HCT116 (cell line): ENCODE results near the gene OSBPL10. TPM values are rescaled to one million over a fixed set of nuclear protein-coding genes. Genes with fewer than 3 reads are reported as not detected.

Experiments
- ATAC-seq: fragments of 200-7000 bp; cut with Tn5 transposase; 2 replicates; pipeline ENCODE4 v1.9.1; 2020; ENCODE audit warnings: mild to moderate bottlenecking, moderate library complexity
- BruUV-seq: library from RNA; stranded (reverse); fragments of 400-500 nt; replicated peaks from 2 replicates; lab custom pipeline; 2021; lab: Mats Ljungman, UMichigan
- CTCF ChIA-PET: fragments of 300-600 bp; sonication (Branson Sonifier 250); formaldehyde crosslinking; loops from one replicate; lab custom pipeline; 2021; ENCODE audit warnings: antibody characterized with exemption; lab: Charles Lee
- POLR2A ChIA-PET: fragments of 300-600, 350-600 bp; sonication (Branson Sonifier 250); formaldehyde crosslinking; loops from one replicate; lab custom pipeline; 2021; ENCODE audit warnings: antibody characterized with exemption; lab: Charles Lee
- RAD21 ChIA-PET, 2 experiments: fragments of 300-600 bp; sonication (Branson Sonifier 250); formaldehyde crosslinking; loops; one replicate each; lab custom pipeline; 2023; ENCODE audit warnings: low total read pairs in 2 of 2; ENCODE audit not compliant: uncharacterized antibody in 2 of 2, unreplicated experiment in 2 of 2, low non-redundant PET in 1 of 2; lab: Charles Lee
- DNase-seq: peaks from one replicate; pipeline ENCODE4 v3.0.0-alpha.2; 2010; ENCODE audit warnings: low read depth, low spot score
- H2AFZ ChIP-seq: fragments of 200-600 bp; shearing (Covaris generic), sonication (generic); 2 replicates; pipeline ENCODE4 v1.6.1; 2017; ENCODE audit warnings: low read depth, mixed run types, mixed read lengths, antibody characterized with exemption, low read length; ENCODE audit not compliant: poor library complexity, severe bottlenecking
- H3K27ac ChIP-seq: 2 replicates; pipeline ENCODE4 v1.5.1; 2012; ENCODE audit warnings: low read depth, low read length
- H3K27me3 ChIP-seq: fragments of 200-600 bp; sonication (generic); 2 replicates; pipeline ENCODE4 v1.6.1; 2016; ENCODE audit warnings: mixed run types, low read length, mixed read lengths; ENCODE audit not compliant: insufficient read depth
- H3K36me3 ChIP-seq, 2 experiments: fragments of 200-500 bp in 1 of 2; fragments of 200-600 bp in 1 of 2; sonication (Bioruptor generic) in 1 of 2; sonication (generic) in 1 of 2; 2 replicates each; pipeline versions ENCODE4 v1.5.1 to v1.6.1; 2014 to 2016; ENCODE audit warnings: low read length in 2 of 2, inconsistent platforms in 1 of 2, mixed read lengths in 1 of 2, mixed run types in 1 of 2; ENCODE audit not compliant: insufficient read depth in 2 of 2, control insufficient read depth in 1 of 2
- H3K4me1 ChIP-seq, 2 experiments: fragments of 200-600 bp in 1 of 2; sonication (generic) in 1 of 2; 2 replicates each; pipeline versions ENCODE4 v1.5.1 to v1.6.1; 2012 to 2017; ENCODE audit warnings: low read length in 2 of 2, inconsistent platforms in 1 of 2, mild to moderate bottlenecking in 1 of 2, mixed read lengths in 1 of 2, mixed run types in 1 of 2, moderate library complexity in 1 of 2; ENCODE audit not compliant: insufficient read depth in 2 of 2, control insufficient read depth in 1 of 2
- H3K4me2 ChIP-seq: fragments of 200-600 bp; sonication (generic); 2 replicates; pipeline ENCODE4 v1.6.1; 2017; ENCODE audit warnings: mixed run types, low read length, mixed read lengths
- H3K4me3 ChIP-seq, 2 experiments: fragments of 200-600 bp in 1 of 2; sonication (generic) in 1 of 2; replicated peaks in 1 of 2; 2 replicates each; pipeline ENCODE4 v1.5.1; 2011 to 2016; ENCODE audit warnings: low read length in 2 of 2, control low read depth in 1 of 2, low read depth in 1 of 2, mild to moderate bottlenecking in 1 of 2, mixed read lengths in 1 of 2, mixed run types in 1 of 2
- H3K79me2 ChIP-seq: fragments of 200-600 bp; sonication (generic); 2 replicates; pipeline ENCODE4 v1.6.1; 2017; ENCODE audit warnings: mild to moderate bottlenecking, mixed run types, low read length, moderate library complexity, mixed read lengths; ENCODE audit not compliant: insufficient read depth
- H3K9ac ChIP-seq: fragments of 200-600 bp; sonication (generic); 2 replicates; pipeline ENCODE4 v1.6.1; 2016; ENCODE audit warnings: low read length, mixed read lengths
- H3K9me2 ChIP-seq: fragments of 200-600 bp; sonication (generic), shearing (Covaris generic); 2 replicates; pipeline ENCODE4 v1.6.1; 2017; ENCODE audit warnings: mixed run types, mild to moderate bottlenecking, moderate library complexity; ENCODE audit not compliant: insufficient read depth
- H3K9me3 ChIP-seq, 2 experiments: fragments of 200-500 bp in 1 of 2; fragments of 200-600 bp in 1 of 2; sonication (Bioruptor generic) in 1 of 2; sonication (generic) in 1 of 2; 2 replicates each; pipeline ENCODE4 v1.6.1; 2014 to 2017; ENCODE audit warnings: low read length in 2 of 2, mixed read lengths in 2 of 2, inconsistent platforms in 1 of 2, low read depth in 1 of 2, mild to moderate bottlenecking in 1 of 2, mixed run types in 1 of 2, moderate library complexity in 1 of 2; ENCODE audit not compliant: control insufficient read depth in 1 of 2, insufficient read depth in 1 of 2
- H4K20me1 ChIP-seq: fragments of 200-600 bp; sonication (generic), shearing (Covaris generic); 2 replicates; pipeline ENCODE4 v1.6.1; 2017; ENCODE audit warnings: mixed run types, mild to moderate bottlenecking, moderate library complexity; ENCODE audit not compliant: insufficient read depth
- ATF3 ChIP-seq: IDR thresholded peaks from 2 replicates; pipeline ENCODE4 v1.6.1; 2012
- CBX3 ChIP-seq: IDR thresholded peaks from 2 replicates; pipeline ENCODE4 v1.6.1; 2012; ENCODE audit warnings: low read depth
- EGR1 ChIP-seq: IDR thresholded peaks from 2 replicates; pipeline ENCODE4 v1.6.1; 2012; ENCODE audit warnings: low read depth
- EZH2phosphoT487 ChIP-seq: fragments of 200-600 bp; IDR thresholded peaks from 2 replicates; pipeline ENCODE4 v1.6.1; 2018; ENCODE audit warnings: antibody characterized with exemption, borderline replicate concordance
- FOSL1 ChIP-seq: IDR thresholded peaks from 2 replicates; pipeline ENCODE4 v1.6.1; 2012; ENCODE audit warnings: low read depth
- JUND ChIP-seq: IDR thresholded peaks from 2 replicates; pipeline ENCODE4 v1.6.1; 2012
- MAX ChIP-seq: IDR thresholded peaks from 2 replicates; pipeline ENCODE4 v1.6.1; 2012
- POLR2A ChIP-seq: IDR thresholded peaks from 2 replicates; pipeline ENCODE4 v1.7.0; 2011; ENCODE audit warnings: borderline replicate concordance; ENCODE audit not compliant: insufficient read depth, insufficient read length; ENCODE audit errors: extremely low read depth
- RAD21 ChIP-seq: IDR thresholded peaks from 2 replicates; pipeline ENCODE4 v1.6.1; 2012; ENCODE audit warnings: low read depth, mild to moderate bottlenecking
- REST ChIP-seq: IDR thresholded peaks from 2 replicates; pipeline ENCODE4 v1.6.1; 2012; ENCODE audit warnings: low read depth
- SP1 ChIP-seq: IDR thresholded peaks from 2 replicates; pipeline ENCODE4 v1.6.1; 2012; ENCODE audit warnings: low read depth
- ZFX ChIP-seq: fragments of 450-650 bp; IDR thresholded peaks from 2 replicates; pipeline ENCODE4 v1.6.1; 2017
- intact Hi-C: fragments of 100-400 bp; cut with micrococcal nuclease; formaldehyde crosslinking; loops from 2 replicates; pipeline ENCODE4 v1.10.0; 2022
- total RNA-seq: library from RNA; stranded (reverse); gene quantifications from one replicate; pipeline ENCODE4 v1.2.1, GENCODE V29; 2021; ENCODE audit not compliant: unreplicated experiment

OSBPL10 gene
- total RNA-seq, 1 experiment from 2014 or later: 25.8 TPM

GRCh38 chr3:31699309-31699953 lies 281.6 kb downstream of the OSBPL10 start:
- Histone ChIP-seq H3K79me2 (no peaks in the 10 kb centered on the region), H3K9me3 (no peaks in the 10 kb centered on the region), H4K20me1 (no peaks in the 10 kb centered on the region), H3K4me1 (peaks cover 3 to 16% of the 10 kb centered on the region in 2 experiments), H3K36me3 (no peaks in the 10 kb centered on the region), H3K4me3 (no peak overlapping the region), H3K4me2 (peak overlapping the region; percentile 12; the same call in 1 of the 2 replicates), H3K9ac (no peak overlapping the region), H2AFZ (no peak overlapping the region), H3K27ac (no peak overlapping the region), H3K9me2 (no peaks in the 10 kb centered on the region), H3K27me3 (no peaks in the 10 kb centered on the region)
- CTCF ChIA-PET: no interaction called here
- peak; percentile 38; the same call in 1 of the 2 replicates for TF ChIP-seq JUND
- peak; percentile 56; the same call in 1 of the 2 replicates for TF ChIP-seq CBX3
- no peak for TF ChIP-seq ATF3
- no peak for TF ChIP-seq EGR1
- no peak for TF ChIP-seq REST
- peak; percentile 34 for TF ChIP-seq RAD21
- TF ChIP-seq FOSL1: peak; percentile 77
- no peak for TF ChIP-seq ZFX
- no peak for TF ChIP-seq MAX
- TF ChIP-seq POLR2A: no peak
- peak; percentile 17; the same call in 1 of the 2 replicates for TF ChIP-seq SP1
- TF ChIP-seq EZH2phosphoT487: no peak
- no peak for DNase-seq
- POLR2A ChIA-PET: no interaction called here
- ATAC-seq: peak; percentile 56
- RAD21 ChIA-PET: no interaction called here
- intact Hi-C loops: no loop called here
- no TSS peak for BruUV-seq
